H1 (cell line): Measurements from ENCODE around the gene TP53BP1. TPM values are rescaled to one million over a fixed set of nuclear protein-coding genes. Genes with fewer than 3 reads are reported as not detected.

Source experiments
- BACH1 ChIP-seq: IDR thresholded peaks from 2 replicates; pipeline ENCODE4 v1.6.1; 2012; ENCODE audit warnings: low read length, improper control_type of control experiment
- BRCA1 ChIP-seq: IDR thresholded peaks from 2 replicates; pipeline ENCODE4 v1.6.1; 2012; ENCODE audit warnings: low read depth, low read length, improper control_type of control experiment
- CBX8 ChIP-seq: fragments of 300-800, 300-1000 bp; sonication (generic); IDR thresholded peaks from 2 replicates; pipeline ENCODE4 v1.7.1; 2016; ENCODE audit warnings: low read depth, low read length, borderline replicate concordance
- CHD1 ChIP-seq: IDR thresholded peaks from 2 replicates; pipeline ENCODE4 v1.6.1; 2012; ENCODE audit warnings: low read depth, low read length, improper control_type of control experiment
- CHD7 ChIP-seq: fragments of 300-600 bp; sonication (generic); IDR thresholded peaks from 2 replicates; pipeline ENCODE4 v1.7.1; 2012; ENCODE audit warnings: low read length, moderate library complexity, mild to moderate bottlenecking, inconsistent platforms; ENCODE audit not compliant: insufficient replicate concordance
- EGR1 ChIP-seq: IDR thresholded peaks from 2 replicates; pipeline ENCODE4 v1.6.1; 2011; ENCODE audit warnings: low read depth, low read length, borderline replicate concordance
- FOSL1 ChIP-seq: IDR thresholded peaks from 2 replicates; pipeline ENCODE4 v1.6.1; 2011; ENCODE audit warnings: mild to moderate bottlenecking, low read depth, low read length, moderate library complexity; ENCODE audit not compliant: insufficient read depth
- KDM5A ChIP-seq: fragments of 200-600 bp; IDR thresholded peaks from 2 replicates; pipeline ENCODE4 v1.7.1; 2012; ENCODE audit warnings: mild to moderate bottlenecking, low read length, inconsistent platforms, mixed read lengths
- POLR2A ChIP-seq, 2 experiments: IDR thresholded peaks; 1 replicate in 1 of 2; 2 replicates in 1 of 2; pipeline ENCODE4 v1.6.1; 2011; ENCODE audit warnings: low read depth in 2 of 2, low read length in 2 of 2, mild to moderate bottlenecking in 2 of 2; ENCODE audit errors: control extremely low read depth in 1 of 2
- SIN3A ChIP-seq, 2 experiments: IDR thresholded peaks in 1 of 2; conservative IDR thresholded peaks in 1 of 2; 2 replicates each; pipeline ENCODE4 v1.6.1; 2011 to 2012; ENCODE audit warnings: low read length in 2 of 2, improper control_type of control experiment in 1 of 2, low read depth in 1 of 2, mild to moderate bottlenecking in 1 of 2
- SP4 ChIP-seq: IDR thresholded peaks from 2 replicates; pipeline ENCODE4 v1.6.1; 2012; ENCODE audit warnings: low read length, inconsistent platforms
- TAF7 ChIP-seq: optimal IDR thresholded peaks from 2 replicates; pipeline ENCODE3; 2011; ENCODE audit warnings: low read depth, mild to moderate bottlenecking, inconsistent platforms, low read length, moderate library complexity, borderline replicate concordance
- TEAD4 ChIP-seq: IDR thresholded peaks from 2 replicates; pipeline ENCODE4 v1.6.1; 2012; ENCODE audit warnings: low read depth, low read length, inconsistent platforms, mixed read lengths
- polyA plus RNA-seq, 7 experiments: library from polyadenylated mRNA; depleted of rRNA in 3 of 7; stranded (reverse) in 5 of 7; unstranded in 2 of 7; fragments of >200 nt in 5 of 7; fragments of 200-250 nt in 2 of 7; gene quantifications; 1 replicate in 5 of 7; 2 replicates in 1 of 7; 4 replicates in 1 of 7; pipeline versions ENCODE4 v1.2.1 to v1.2.3, GENCODE V29; 2011 to 2013; ENCODE audit warnings: missing spikeins in 2 of 7, mixed read lengths in 2 of 7
- total RNA-seq: library from RNA; stranded (reverse); fragmentation: NEBNext Ultra II Directional; extraction: Animal tissue kit (Norgen Biotek cat#: 25700); gene quantifications from 2 replicates; pipeline ENCODE4 v1.2.1, GENCODE V29; 2021

The TP53BP1 gene
- total and polyA plus RNA-seq, 2 of the 8 experiments (the other 6 are each of a cell fraction or from before 2014, with no cell fraction given) = 34.1 to 63.6 TPM

- TF ChIP-seq CHD7 = no peak
- TF ChIP-seq TAF7 = no peak
- no peak for TF ChIP-seq CHD1
- no peak for TF ChIP-seq SP4
- TF ChIP-seq POLR2A (IDR thresholded peaks at IDR 0.05; ENCODE audit: control extremely low read depth in 1 of 2, low read depth in 2 of 2, low read length in 2 of 2) = no peak
- TF ChIP-seq EGR1 = no peak
- no peak for TF ChIP-seq KDM5A
- TF ChIP-seq FOSL1 = no peak
- TF ChIP-seq BRCA1 = no peak
- TF ChIP-seq SIN3A (conservative IDR thresholded peaks at IDR 0.05 in 1 of 2, IDR thresholded peaks at IDR 0.05 in 1 of 2; ENCODE audit: low read depth in 1 of 2, low read length in 2 of 2) = no peak
- no peak for TF ChIP-seq TEAD4
- TF ChIP-seq CBX8 = no peak
- no peak for TF ChIP-seq BACH1
Measured at GRCh38 chr15:43529141-43529540, 36.2 kb upstream of the TP53BP1 start (continued).
